NT2/D1 (cell line): ENCODE measurements around the gene C9orf72.

Source experiments
- YY1 ChIP-seq: IDR thresholded peaks from 2 replicates; pipeline ENCODE4 v1.6.1; 2011; ENCODE audit not compliant: insufficient read length, insufficient read depth
- ZNF274 ChIP-seq: IDR thresholded peaks from 2 replicates; pipeline ENCODE4 v1.6.1; 2011; ENCODE audit warnings: mild to moderate bottlenecking, low read depth, low read length

- TF ChIP-seq ZNF274, result no peak
- TF ChIP-seq YY1, result no peak
Measured at GRCh38 chr9:27523141-27523540, 50.1 kb downstream of the C9orf72 start.
